ENCODE data around the gene TMEM132C. TPM values are rescaled to one million over a fixed set of nuclear protein-coding genes. Genes with fewer than 3 reads are reported as not detected.

TMEM132C gene
- total RNA-seq, 2 experiments from 2014 or later = not detected

DNA sequence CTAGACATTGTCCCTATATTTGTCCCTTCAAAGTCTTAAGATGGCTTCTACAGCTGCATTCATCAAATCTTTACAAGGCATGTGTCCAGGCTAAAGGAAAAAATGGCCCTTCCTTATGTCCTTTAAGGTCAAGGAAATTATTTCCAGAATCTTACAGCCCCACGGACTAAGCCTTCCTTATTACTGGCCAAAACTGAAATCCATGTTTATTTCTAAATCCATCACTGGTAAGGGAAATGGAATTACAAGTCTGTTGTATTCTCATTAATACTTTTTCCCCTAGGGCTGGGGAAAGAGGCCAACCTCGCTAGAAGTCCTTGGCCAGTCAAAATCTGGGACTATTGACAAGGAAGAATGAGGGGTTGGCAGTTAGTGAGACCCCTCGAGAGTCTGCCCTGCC lies 252.5 kb downstream of the TMEM132C start:
- no peak for DNase-seq
- H3K27me3 Mint-ChIP-seq = no peaks in the 10 kb centered on the region

DNA sequence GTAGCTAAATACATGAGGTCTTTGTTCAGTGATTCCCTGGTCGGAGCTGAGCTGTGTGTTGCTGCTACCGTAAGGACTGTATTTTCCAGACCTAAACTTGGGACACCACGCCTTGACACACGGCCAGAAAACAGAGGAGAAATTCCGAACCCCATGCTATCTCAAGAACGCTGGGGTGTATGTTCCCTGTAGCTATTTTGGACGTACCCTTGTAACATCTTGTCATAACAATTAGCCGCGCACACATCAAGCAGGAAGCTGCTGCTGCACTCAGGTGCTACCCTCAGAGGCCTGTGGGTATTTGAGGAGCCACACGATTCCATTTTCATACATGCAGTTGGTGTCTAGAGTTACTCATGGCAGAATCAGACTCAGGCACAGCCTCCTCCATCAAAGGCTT lies 255.0 kb downstream of the TMEM132C start:
- Mint-ChIP-seq H3K27ac (no peak overlapping the region), H3K36me3 (no peaks in the 10 kb centered on the region), H3K9me3 (ENCODE audit: low read depth) (peaks cover 5% of the 10 kb centered on the region), H3K27me3 (no peaks in the 10 kb centered on the region), H3K4me1 (no peaks in the 10 kb centered on the region), H3K4me3 (no peak overlapping the region)
- DNase-seq = no peak
- ATAC-seq = no peak
- CTCF ChIA-PET = no interaction called here

More for the DNA sequence above, 252.5 kb downstream of the TMEM132C start:
- Mint-ChIP-seq H3K36me3 (no peaks in the 10 kb centered on the region), H3K4me1 (no peaks in the 10 kb centered on the region), H3K9me3 (ENCODE audit: low read depth) (peaks cover 7% of the 10 kb centered on the region), H3K4me3 (no peak overlapping the region), H3K27ac (no peak overlapping the region)
- no peak for ATAC-seq
- CTCF ChIA-PET = no interaction called here

DNA sequence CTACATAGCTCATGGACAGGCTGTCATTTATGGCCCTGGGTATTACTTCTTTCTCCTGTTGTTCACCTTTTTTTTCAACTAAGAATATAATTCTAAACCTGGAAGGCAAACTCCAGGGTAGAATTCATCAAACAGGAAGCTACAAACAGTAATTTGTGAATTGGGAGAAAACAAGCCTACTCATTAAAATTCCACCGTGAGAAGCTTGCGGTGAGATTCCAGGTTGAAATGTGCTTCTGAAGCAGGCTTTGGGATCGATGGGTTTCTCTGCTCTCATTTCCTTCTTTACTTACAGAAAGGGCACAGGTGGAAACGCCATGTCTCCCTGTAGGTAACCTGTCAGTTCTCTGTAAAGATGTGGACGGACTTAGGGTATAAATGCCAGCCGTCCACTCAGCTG lies 257.5 kb downstream of the TMEM132C start:
- Mint-ChIP-seq H3K9me3 (ENCODE audit: low read depth) (peaks cover 5% of the 10 kb centered on the region), H3K4me1 (no peaks in the 10 kb centered on the region), H3K4me3 (no peak overlapping the region), H3K36me3 (no peaks in the 10 kb centered on the region), H3K27ac (no peak overlapping the region), H3K27me3 (no peaks in the 10 kb centered on the region)
- no peak for ATAC-seq
- no peak for DNase-seq
- CTCF ChIA-PET = no interaction called here

DNA sequence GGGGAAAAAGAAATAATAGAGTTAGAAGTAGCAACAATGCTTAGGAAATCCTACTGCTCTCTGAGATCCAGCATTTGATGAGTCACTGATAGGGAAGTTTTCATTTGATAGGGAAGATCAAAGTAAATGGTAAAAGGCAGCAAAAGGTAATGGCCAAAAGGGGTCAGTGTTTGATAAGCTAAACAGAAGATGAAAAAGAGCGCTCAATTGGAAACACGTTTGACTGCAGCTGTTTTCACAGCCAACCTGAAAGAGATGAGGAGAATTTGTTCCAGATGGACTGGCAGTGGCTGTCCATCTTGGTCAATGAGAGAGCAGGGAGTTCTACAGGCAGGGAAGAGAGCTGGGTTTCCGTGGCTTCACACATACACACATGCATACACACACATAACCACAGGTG lies 264.2 kb downstream of the TMEM132C start:
- DNase-seq (no peak), ATAC-seq (no peak)
- CTCF ChIA-PET = no interaction called here
- Mint-ChIP-seq H3K27me3 (no peaks in the 10 kb centered on the region), H3K36me3 (no peaks in the 10 kb centered on the region), H3K27ac (no peak overlapping the region), H3K4me3 (no peak overlapping the region), H3K9me3 (ENCODE audit: low read depth) (peaks cover 4% of the 10 kb centered on the region), H3K4me1 (peaks cover 2% of the 10 kb centered on the region)

DNA sequence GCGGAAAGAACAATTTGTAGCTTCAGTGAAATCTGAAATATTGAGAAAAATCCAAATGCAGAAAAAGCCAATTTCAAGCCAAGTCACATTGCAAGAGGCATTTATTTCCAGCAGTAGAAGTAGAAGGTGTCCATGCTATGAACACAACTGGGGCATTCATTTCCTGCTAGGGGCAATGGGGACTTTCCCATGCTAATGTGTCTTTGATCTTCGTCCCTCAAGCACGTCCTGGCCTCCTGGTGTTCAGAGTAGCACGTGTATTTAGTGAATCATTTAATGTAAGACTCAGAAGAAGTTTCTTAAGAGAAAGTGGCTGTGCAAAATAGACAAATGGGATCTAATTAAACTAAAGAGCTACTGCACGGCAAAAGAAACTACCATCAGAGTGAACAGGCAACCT lies 267.9 kb downstream of the TMEM132C start:
- no peak overlapping the region for H3K4me3 Mint-ChIP-seq
- peaks cover 9% of the 10 kb centered on the region for H3K9me3 Mint-ChIP-seq (ENCODE audit: low read depth)
- ATAC-seq (no peak), DNase-seq (no peak)
- H3K27ac Mint-ChIP-seq = no peak overlapping the region
- no peaks in the 10 kb centered on the region for H3K36me3 Mint-ChIP-seq
- peaks cover 2% of the 10 kb centered on the region for H3K4me1 Mint-ChIP-seq
- CTCF ChIA-PET = no interaction called here
- no peaks in the 10 kb centered on the region for H3K27me3 Mint-ChIP-seq

DNA sequence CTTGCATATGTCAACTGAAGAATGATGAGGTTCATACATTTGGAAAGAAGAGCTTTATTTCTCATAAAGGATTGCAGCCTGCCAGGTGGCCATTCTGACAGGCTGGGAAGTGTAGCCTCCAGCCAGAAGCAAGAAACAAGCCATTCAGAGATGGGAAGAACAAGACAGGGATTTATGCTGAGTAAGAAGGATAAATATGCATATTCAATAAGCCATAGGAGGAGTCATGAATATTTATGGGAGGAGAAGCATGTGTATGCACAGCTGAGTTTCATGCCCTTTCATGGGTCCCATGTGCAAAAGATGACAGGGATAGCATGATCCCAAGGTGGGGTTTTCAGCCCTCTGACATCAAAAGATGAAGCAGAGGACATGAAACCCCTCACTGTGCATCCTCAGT lies 269.8 kb downstream of the TMEM132C start:
- no peak for ATAC-seq
- H3K4me1 Mint-ChIP-seq = peaks cover 2% of the 10 kb centered on the region
- DNase-seq = no peak
- no peak overlapping the region for H3K4me3 Mint-ChIP-seq
- CTCF ChIA-PET = no interaction called here
- peaks cover 14% of the 10 kb centered on the region for H3K9me3 Mint-ChIP-seq (ENCODE audit: low read depth)
- no peaks in the 10 kb centered on the region for H3K27me3 Mint-ChIP-seq
- no peaks in the 10 kb centered on the region for H3K36me3 Mint-ChIP-seq
- H3K27ac Mint-ChIP-seq = no peak overlapping the region

DNA sequence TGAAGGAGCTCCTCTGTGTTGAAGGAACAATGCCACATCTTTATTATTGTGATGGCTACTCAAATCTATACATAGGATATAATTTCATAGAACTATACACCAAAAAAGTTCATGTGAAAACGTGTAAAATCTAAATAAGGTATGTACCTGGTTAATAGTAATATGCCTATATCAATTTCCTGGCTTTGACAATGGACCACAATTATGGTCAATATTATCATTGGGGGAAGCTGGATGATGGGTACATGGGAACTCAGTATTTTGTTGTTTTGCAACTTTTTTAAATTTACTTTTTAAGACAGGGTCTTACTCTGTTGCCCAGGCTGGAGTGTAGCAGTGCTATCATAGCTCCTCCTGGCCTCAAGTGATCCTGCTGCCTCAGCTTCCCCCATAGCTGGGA lies 270.7 kb downstream of the TMEM132C start:
- Mint-ChIP-seq H3K27ac (no peak overlapping the region), H3K4me3 (no peak overlapping the region), H3K27me3 (no peaks in the 10 kb centered on the region), H3K4me1 (peaks cover 2% of the 10 kb centered on the region), H3K9me3 (ENCODE audit: low read depth) (peaks cover 14% of the 10 kb centered on the region), H3K36me3 (no peaks in the 10 kb centered on the region)
- CTCF ChIA-PET = no interaction called here
- ATAC-seq = no peak
- DNase-seq = no peak

DNA sequence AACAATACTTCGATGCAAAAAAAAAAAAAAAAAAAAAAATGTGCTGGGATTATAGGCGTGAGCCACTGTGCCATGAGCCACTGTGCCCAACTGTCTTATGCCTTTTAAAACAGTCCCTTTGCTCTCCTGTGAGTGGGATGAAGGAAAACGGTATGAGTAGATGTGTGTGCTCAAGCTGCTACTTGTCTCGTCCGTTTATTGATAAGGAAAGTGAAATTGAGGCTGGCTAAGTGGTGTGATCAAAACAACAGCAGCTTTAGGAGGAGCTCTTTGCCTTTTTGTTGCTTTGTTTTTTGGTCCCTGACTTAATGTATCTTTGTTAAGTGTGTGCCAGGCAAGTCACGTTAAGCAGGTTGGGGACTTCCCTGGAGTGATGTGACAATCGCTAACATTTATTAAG lies 275.9 kb downstream of the TMEM132C start:
- ATAC-seq = no peak
- H3K4me1 Mint-ChIP-seq = no peaks in the 10 kb centered on the region
- CTCF ChIA-PET = no interaction called here
- H3K9me3 Mint-ChIP-seq (ENCODE audit: low read depth) = peaks cover 8% of the 10 kb centered on the region
- no peak overlapping the region for H3K4me3 Mint-ChIP-seq
- no peaks in the 10 kb centered on the region for H3K36me3 Mint-ChIP-seq
- no peak overlapping the region for H3K27ac Mint-ChIP-seq
- H3K27me3 Mint-ChIP-seq = no peaks in the 10 kb centered on the region
- DNase-seq = no peak

DNA sequence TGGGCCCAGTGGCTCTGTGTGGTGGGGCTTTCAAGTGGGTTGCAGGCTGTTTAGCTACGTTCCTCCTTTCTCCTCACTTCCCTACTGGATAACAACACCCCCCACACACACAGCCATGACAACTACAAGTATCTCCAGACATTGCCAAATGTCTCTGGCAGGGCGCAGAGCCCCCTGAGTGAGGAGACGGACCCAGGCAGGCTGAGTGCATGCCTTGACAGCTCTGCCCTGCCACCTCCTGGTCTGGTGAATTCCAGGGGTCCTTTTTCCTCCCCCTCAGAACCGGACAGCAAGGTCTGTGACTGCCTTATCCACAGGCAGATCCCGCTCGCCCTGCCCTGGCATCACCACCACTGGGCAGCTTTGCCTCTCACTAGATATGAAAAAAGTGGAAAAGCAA lies 276.5 kb downstream of the TMEM132C start:
- no peaks in the 10 kb centered on the region for H3K27me3 Mint-ChIP-seq
- H3K9me3 Mint-ChIP-seq (ENCODE audit: low read depth) = peaks cover 8% of the 10 kb centered on the region
- H3K4me3 Mint-ChIP-seq = no peak overlapping the region
- H3K27ac Mint-ChIP-seq = no peak overlapping the region
- no peaks in the 10 kb centered on the region for H3K36me3 Mint-ChIP-seq
- ATAC-seq (no peak), DNase-seq (no peak)
- no peaks in the 10 kb centered on the region for H3K4me1 Mint-ChIP-seq
- CTCF ChIA-PET = no interaction called here

DNA sequence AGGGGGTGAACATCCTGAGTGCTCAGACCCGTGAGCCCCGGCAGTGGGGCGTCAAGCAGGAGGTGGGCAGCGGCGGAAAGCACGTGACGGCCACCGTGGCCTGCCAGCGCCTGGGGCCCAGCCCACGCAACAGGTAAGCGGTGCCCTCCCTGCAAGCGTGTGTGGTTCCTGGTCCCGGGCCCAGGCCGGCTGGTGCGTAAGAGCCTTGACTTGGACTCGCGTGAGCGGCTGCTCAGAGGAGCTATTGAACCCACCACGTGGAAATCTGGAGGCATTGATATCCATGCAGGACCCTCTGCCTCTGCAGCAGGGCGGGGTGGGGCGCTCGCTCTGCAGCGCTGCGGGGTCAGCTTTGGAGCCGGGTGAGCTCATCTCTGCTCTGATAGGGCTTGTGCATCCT lies 277.0 kb downstream of the TMEM132C start:
- ATAC-seq (no peak), DNase-seq (no peak)
- CTCF ChIA-PET = no interaction called here
- no peaks in the 10 kb centered on the region for H3K36me3 Mint-ChIP-seq
- no peak overlapping the region for H3K4me3 Mint-ChIP-seq
- H3K27ac Mint-ChIP-seq = no peak overlapping the region
- no peaks in the 10 kb centered on the region for H3K27me3 Mint-ChIP-seq
- no peaks in the 10 kb centered on the region for H3K4me1 Mint-ChIP-seq
- peaks cover 8% of the 10 kb centered on the region for H3K9me3 Mint-ChIP-seq (ENCODE audit: low read depth)

DNA sequence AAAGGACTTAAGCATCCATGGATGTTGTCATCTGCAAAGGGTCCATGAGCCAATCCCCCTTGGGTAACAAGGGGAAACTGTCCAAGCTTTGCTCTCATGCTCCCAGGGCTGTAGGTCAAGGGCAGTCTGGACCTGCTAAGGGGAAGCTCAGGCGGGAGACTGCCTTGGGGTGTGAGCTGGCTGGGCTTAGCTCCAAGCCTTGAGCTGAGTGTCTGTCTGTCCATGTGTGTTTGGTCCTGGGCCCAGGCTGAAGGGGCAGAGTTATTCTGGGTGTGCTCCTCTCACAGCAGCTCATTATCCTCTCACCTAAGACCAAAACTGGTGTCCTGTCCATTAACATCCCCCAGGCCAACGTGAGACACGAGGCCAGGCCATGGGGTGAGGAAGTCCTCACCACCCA lies 282.0 kb downstream of the TMEM132C start:
- ATAC-seq = no peak
- H3K27ac Mint-ChIP-seq = no peak overlapping the region
- no peaks in the 10 kb centered on the region for H3K4me1 Mint-ChIP-seq
- no peaks in the 10 kb centered on the region for H3K36me3 Mint-ChIP-seq
- no peak overlapping the region for H3K4me3 Mint-ChIP-seq
- no peak for DNase-seq
- no peaks in the 10 kb centered on the region for H3K27me3 Mint-ChIP-seq
- CTCF ChIA-PET = no interaction called here
- no peaks in the 10 kb centered on the region for H3K9me3 Mint-ChIP-seq (ENCODE audit: low read depth)

DNA sequence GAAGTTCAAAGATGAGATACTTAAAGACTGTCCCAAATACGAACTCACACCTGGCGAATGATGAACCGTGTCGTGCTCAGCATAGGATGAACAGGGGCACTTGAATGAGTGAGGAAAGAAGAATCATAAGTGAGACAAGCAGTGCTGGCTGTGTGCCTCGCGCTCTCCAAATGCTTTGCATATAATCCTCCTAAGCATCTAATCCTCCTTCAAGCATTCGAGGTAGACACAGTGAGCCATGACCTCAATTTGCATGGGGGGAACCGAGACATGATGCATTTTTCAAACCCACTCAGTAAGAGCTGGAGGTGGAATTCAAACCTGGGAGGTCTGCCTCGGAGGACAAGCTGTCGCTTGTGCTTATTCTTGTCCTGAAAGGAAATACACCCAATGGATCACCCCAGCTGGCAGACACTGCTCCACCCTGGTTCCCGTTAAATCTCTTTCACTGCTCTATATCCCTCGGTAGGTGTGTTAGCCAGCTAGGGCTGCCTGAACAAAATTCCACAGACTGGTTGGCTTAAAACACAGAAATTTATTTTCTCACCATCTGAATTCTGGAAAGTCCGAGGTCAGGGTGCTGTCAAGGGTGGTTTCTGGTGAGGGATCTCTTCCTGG lies 282.7 kb downstream of the TMEM132C start:
- CTCF ChIA-PET = no interaction called here
- H3K27ac Mint-ChIP-seq = no peak overlapping the region
- H3K4me3 Mint-ChIP-seq = no peak overlapping the region
- no peaks in the 10 kb centered on the region for H3K4me1 Mint-ChIP-seq
- H3K9me3 Mint-ChIP-seq (ENCODE audit: low read depth) = no peaks in the 10 kb centered on the region
- DNase-seq (no peak), ATAC-seq (no peak)
- H3K36me3 Mint-ChIP-seq = no peaks in the 10 kb centered on the region
- no peaks in the 10 kb centered on the region for H3K27me3 Mint-ChIP-seq

DNA sequence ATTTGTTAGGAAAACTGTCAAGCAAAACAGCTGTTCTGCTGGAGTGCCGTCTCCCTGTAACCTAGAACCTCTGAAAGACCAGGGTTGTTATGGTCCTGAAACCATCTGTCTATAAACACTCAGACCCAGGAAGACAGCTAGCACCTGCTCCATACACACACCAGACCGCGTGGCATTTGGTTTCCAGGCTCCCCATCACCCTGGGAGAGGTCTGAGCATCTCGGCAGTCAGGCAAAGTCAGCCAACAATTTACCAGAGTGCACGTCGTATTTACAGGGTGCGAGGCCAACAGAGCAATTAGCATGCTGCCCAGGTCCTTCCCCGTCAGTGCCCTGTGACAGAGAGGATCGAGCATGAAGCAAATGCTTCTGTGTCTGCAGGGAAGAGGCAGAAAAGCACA lies 284.3 kb downstream of the TMEM132C start:
- no peak overlapping the region for H3K27ac Mint-ChIP-seq
- no peaks in the 10 kb centered on the region for H3K27me3 Mint-ChIP-seq
- no peaks in the 10 kb centered on the region for H3K4me1 Mint-ChIP-seq
- no peaks in the 10 kb centered on the region for H3K9me3 Mint-ChIP-seq (ENCODE audit: low read depth)
- DNase-seq (no peak), ATAC-seq (no peak)
- CTCF ChIA-PET = no interaction called here
- H3K36me3 Mint-ChIP-seq = no peaks in the 10 kb centered on the region
- H3K4me3 Mint-ChIP-seq = no peak overlapping the region

DNA sequence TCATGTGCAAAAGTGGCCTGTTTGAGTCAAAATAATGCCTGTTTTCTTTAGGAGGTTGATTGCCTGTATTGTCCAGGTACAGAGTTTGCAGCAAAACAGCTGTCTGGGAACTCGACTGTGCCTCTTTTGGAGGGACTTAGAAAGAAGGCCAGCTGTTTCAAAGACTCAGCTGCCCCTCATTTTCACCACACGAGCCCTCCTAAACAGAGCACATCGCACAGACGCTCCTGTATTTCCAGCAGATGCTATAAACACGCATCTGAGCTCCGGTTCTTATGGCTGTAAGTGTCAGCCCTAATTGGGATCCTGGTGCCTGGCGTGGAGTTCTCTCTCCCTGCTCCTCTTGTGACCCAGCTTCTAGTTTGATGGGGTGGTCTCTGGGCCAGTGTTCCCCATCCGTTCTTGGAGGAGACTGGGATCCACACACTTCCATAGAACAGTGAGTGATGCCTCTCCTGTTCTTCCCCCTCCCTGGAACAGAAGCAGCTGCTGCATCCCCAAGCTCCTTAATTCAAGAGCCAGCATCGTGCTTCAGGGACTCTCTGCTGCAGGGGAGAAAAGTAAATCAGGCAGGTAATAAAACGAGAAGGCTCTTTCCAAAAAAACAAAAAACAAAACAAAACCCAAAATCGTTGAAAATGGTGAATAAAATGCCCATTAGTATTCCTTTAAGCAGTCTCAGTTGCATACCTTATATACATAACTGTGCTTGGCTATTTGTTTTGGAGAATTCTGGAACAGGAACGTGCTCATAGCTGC lies 287.8 kb downstream of the TMEM132C start:
- ATAC-seq (no peak), DNase-seq (no peak)
- H3K4me1 Mint-ChIP-seq = no peaks in the 10 kb centered on the region
- H3K9me3 Mint-ChIP-seq (ENCODE audit: low read depth) = peaks cover 11% of the 10 kb centered on the region
- no peak overlapping the region for H3K27ac Mint-ChIP-seq
- H3K4me3 Mint-ChIP-seq = no peak overlapping the region
- no peaks in the 10 kb centered on the region for H3K36me3 Mint-ChIP-seq
- CTCF ChIA-PET = no interaction called here
- no peaks in the 10 kb centered on the region for H3K27me3 Mint-ChIP-seq
